Caco-2 (cell line): ENCODE measurements around the gene CRB1. TPM values are rescaled to one million over a fixed set of nuclear protein-coding genes. Genes with fewer than 3 reads are reported as not detected.

Experiments used
- BruUV-seq: library from RNA; stranded (reverse); fragments of 400-500 nt; replicated peaks from 2 replicates; lab custom pipeline; 2021; lab: Mats Ljungman, UMichigan
- CTCF ChIA-PET: fragments of 300-600 bp; sonication (Branson Sonifier 250); formaldehyde crosslinking; loops from one replicate; lab custom pipeline; 2022; ENCODE audit warnings: antibody characterized with exemption; lab: Charles Lee
- POLR2A ChIA-PET: fragments of 300-600 bp; sonication (Branson Sonifier 250); formaldehyde crosslinking; loops from one replicate; lab custom pipeline; 2022; ENCODE audit warnings: antibody characterized with exemption; lab: Charles Lee
- DNase-seq, 2 experiments: peaks; one replicate each; pipeline versions ENCODE4 v3.0.0 to v3.0.0-alpha.2; 2020 to 2022
- H3K27me3 ChIP-seq: replicated peaks from 2 replicates; pipeline ENCODE4 v1.6.0; 2011; ENCODE audit warnings: low read length; ENCODE audit not compliant: control insufficient read depth, insufficient read depth
- H3K36me3 ChIP-seq: 2 replicates; pipeline ENCODE4 v1.5.1; 2011; ENCODE audit warnings: low read length; ENCODE audit not compliant: control insufficient read depth, insufficient read depth
- H3K4me1 ChIP-seq: fragments of 250-450 bp; sonication (Bioruptor Pico); 2 replicates; pipeline ENCODE4 v1.5.1; 2020; ENCODE audit warnings: mild to moderate bottlenecking
- H3K4me3 ChIP-seq: 2 replicates; pipeline ENCODE4 v1.5.1; 2011; ENCODE audit warnings: low read depth, mild to moderate bottlenecking, control low read depth, low read length
- H3K9me3 ChIP-seq: fragments of 250-450 bp; sonication (Bioruptor Pico); 2 replicates; pipeline ENCODE4 v1.5.1; 2020; ENCODE audit warnings: mild to moderate bottlenecking, moderate library complexity
- H3K27ac Mint-ChIP-seq: one replicate; pipeline ENCODE4 v1.8.0; 2022; ENCODE audit warnings: mixed read lengths; ENCODE audit not compliant: unreplicated experiment
- H3K27me3 Mint-ChIP-seq: one replicate; pipeline ENCODE4 v1.8.0; 2022; ENCODE audit warnings: mixed read lengths; ENCODE audit not compliant: insufficient read depth, unreplicated experiment
- H3K36me3 Mint-ChIP-seq: one replicate; pipeline ENCODE4 v1.8.0; 2022; ENCODE audit warnings: mild to moderate bottlenecking, mixed read lengths; ENCODE audit not compliant: insufficient read depth, unreplicated experiment
- H3K4me1 Mint-ChIP-seq: one replicate; pipeline ENCODE4 v1.8.0; 2022; ENCODE audit warnings: low read depth, mixed read lengths; ENCODE audit not compliant: unreplicated experiment
- H3K4me3 Mint-ChIP-seq: one replicate; pipeline ENCODE4 v1.8.0; 2022; ENCODE audit warnings: mild to moderate bottlenecking, moderate library complexity, mixed read lengths; ENCODE audit not compliant: unreplicated experiment
- H3K9me3 Mint-ChIP-seq: one replicate; pipeline ENCODE4 v1.8.0; 2022; ENCODE audit warnings: mixed read lengths; ENCODE audit not compliant: unreplicated experiment
- CTCF ChIP-seq, 2 experiments: fragments of 200-600 bp in 1 of 2; IDR thresholded peaks; 1 replicate in 1 of 2; 2 replicates in 1 of 2; pipeline versions ENCODE4 v1.5.1 to v1.8.0; 2011 to 2022; ENCODE audit warnings: antibody characterized with exemption in 1 of 2, control low read depth in 1 of 2, inconsistent platforms in 1 of 2, low read depth in 1 of 2, low read length in 1 of 2, mild to moderate bottlenecking in 1 of 2, moderate library complexity in 1 of 2; ENCODE audit not compliant: insufficient read depth in 1 of 2, severe bottlenecking in 1 of 2, unreplicated experiment in 1 of 2
- intact Hi-C: fragments of 100-400 bp; cut with micrococcal nuclease; formaldehyde crosslinking; loops from one replicate; pipeline ENCODE4 v1.10.0; 2022; ENCODE audit not compliant: unreplicated experiment
- total RNA-seq: library from RNA; stranded (reverse); gene quantifications from 2 replicates; pipeline ENCODE4 v1.2.3, GENCODE V29; 2022

The CRB1 gene
- total RNA-seq, 1 experiment from 2014 or later: not detected

- no peaks in the 10 kb centered on the region for H3K36me3 ChIP-seq
- no peaks in the 10 kb centered on the region for H3K9me3 Mint-ChIP-seq
- no peak overlapping the region for H3K27ac Mint-ChIP-seq
- POLR2A ChIA-PET: no interaction called here
- H3K27me3 ChIP-seq: no peaks in the 10 kb centered on the region
- H3K4me3 Mint-ChIP-seq: no peak overlapping the region
- H3K27me3 Mint-ChIP-seq: no peaks in the 10 kb centered on the region
- BruUV-seq: no TSS peak
- no peaks in the 10 kb centered on the region for H3K4me1 ChIP-seq
- no peaks in the 10 kb centered on the region for H3K36me3 Mint-ChIP-seq
- H3K4me1 Mint-ChIP-seq: peaks cover 7% of the 10 kb centered on the region
- no peak for DNase-seq
- H3K4me3 ChIP-seq: no peak overlapping the region
- intact Hi-C loops: no loop called here
- no peaks in the 10 kb centered on the region for H3K9me3 ChIP-seq
- TF ChIP-seq CTCF (IDR thresholded peaks at IDR 0.05; ENCODE audit: insufficient read depth in 1 of 2, low read depth in 1 of 2, low read length in 1 of 2, severe bottlenecking in 1 of 2, unreplicated experiment in 1 of 2): no peak
- CTCF ChIA-PET: no interaction called here
Measured at GRCh38 chr1:197304638-197305200, 36.7 kb downstream of the CRB1 start.

- Histone ChIP-seq H3K4me3 (no peak overlapping the region), H3K36me3 (no peaks in the 10 kb centered on the region), H3K4me1 (no peaks in the 10 kb centered on the region), H3K27me3 (no peaks in the 10 kb centered on the region), H3K9me3 (no peaks in the 10 kb centered on the region)
- POLR2A ChIA-PET: no interaction called here
- no TSS peak for BruUV-seq
- Mint-ChIP-seq H3K27ac (no peak overlapping the region), H3K9me3 (no peaks in the 10 kb centered on the region), H3K36me3 (no peaks in the 10 kb centered on the region), H3K4me1 (peaks cover 7% of the 10 kb centered on the region), H3K27me3 (no peaks in the 10 kb centered on the region), H3K4me3 (no peak overlapping the region)
- CTCF ChIA-PET: no interaction called here
- intact Hi-C loops: no loop called here
- no peak for DNase-seq
- TF ChIP-seq CTCF (IDR thresholded peaks at IDR 0.05; ENCODE audit: insufficient read depth in 1 of 2, low read depth in 1 of 2, low read length in 1 of 2, severe bottlenecking in 1 of 2, unreplicated experiment in 1 of 2): no peak
Measured at GRCh38 chr1:197305925-197306324, 37.9 kb downstream of the CRB1 start.

- no peak overlapping the region for H3K27ac Mint-ChIP-seq
- intact Hi-C loops: no loop called here
- peaks cover 7% of the 10 kb centered on the region for H3K4me1 Mint-ChIP-seq
- Histone ChIP-seq H3K4me1 (no peaks in the 10 kb centered on the region; the same call in 1 of the 2 replicates), H3K27me3 (no peaks in the 10 kb centered on the region), H3K36me3 (no peaks in the 10 kb centered on the region), H3K4me3 (no peak overlapping the region), H3K9me3 (no peaks in the 10 kb centered on the region)
- no peaks in the 10 kb centered on the region for H3K36me3 Mint-ChIP-seq
- H3K9me3 Mint-ChIP-seq: no peaks in the 10 kb centered on the region
- POLR2A ChIA-PET: no interaction called here
- CTCF ChIA-PET: no interaction called here
- H3K27me3 Mint-ChIP-seq: no peaks in the 10 kb centered on the region
- no peak for TF ChIP-seq CTCF (IDR thresholded peaks at IDR 0.05; ENCODE audit: insufficient read depth in 1 of 2, low read depth in 1 of 2, low read length in 1 of 2, severe bottlenecking in 1 of 2, unreplicated experiment in 1 of 2)
- no peak for DNase-seq
- no peak overlapping the region for H3K4me3 Mint-ChIP-seq
- no TSS peak for BruUV-seq
Measured at GRCh38 chr1:197306381-197307062, 38.5 kb downstream of the CRB1 start.
